GM12892 (cell line): ENCODE measurements around the gene SOD1.

ENCODE experiments used
- POLR2A ChIP-seq: IDR thresholded peaks from 2 replicates; pipeline ENCODE4 v1.6.1; 2011; ENCODE audit warnings: low read depth, low read length, control low read depth
- POLR2AphosphoS5 ChIP-seq: IDR thresholded peaks from 2 replicates; pipeline ENCODE4 v1.6.1; 2011; ENCODE audit warnings: low read depth, low read length, control low read depth
- TAF1 ChIP-seq: IDR thresholded peaks from 2 replicates; pipeline ENCODE4 v1.6.1; 2011; ENCODE audit warnings: low read depth, mild to moderate bottlenecking, control low read depth, low read length, borderline replicate concordance

GRCh38 chr21:31656199-31657095 lies 3.0 kb upstream of the SOD1 start:
- no peak for TF ChIP-seq POLR2A
- no peak for TF ChIP-seq POLR2AphosphoS5
- no peak for TF ChIP-seq TAF1
